Measurements from ENCODE around the gene CD244.

CD244 gene

GRCh38 chr1:160819186-160819585 lies 43.5 kb downstream of the CD244 start:
- no peak for TF ChIP-seq POLR2AphosphoS5 (IDR thresholded peaks at IDR 0.05; ENCODE audit: low read depth, low read length)
- no peak for TF ChIP-seq POLR2A (IDR thresholded peaks at IDR 0.05; ENCODE audit: low read depth, low read length)
- no peak for TF ChIP-seq TAF1 (IDR thresholded peaks at IDR 0.05; ENCODE audit: borderline replicate concordance, low read depth, low read length)
- FAIRE-seq: no peak
- no peak for DNase-seq (ENCODE audit: insufficient read length)

GRCh38 chr1:160818207-160818937 lies 44.3 kb downstream of the CD244 start:
- FAIRE-seq (no peak), DNase-seq (ENCODE audit: insufficient read length) (no peak)
- no peak for TF ChIP-seq POLR2AphosphoS5 (IDR thresholded peaks at IDR 0.05; ENCODE audit: low read depth, low read length)
- no peak for TF ChIP-seq POLR2A (IDR thresholded peaks at IDR 0.05; ENCODE audit: low read depth, low read length)
- TF ChIP-seq TAF1 (IDR thresholded peaks at IDR 0.05; ENCODE audit: borderline replicate concordance, low read depth, low read length): no peak

GRCh38 chr1:160814856-160815255 lies 47.8 kb downstream of the CD244 start:
- no peak for DNase-seq (ENCODE audit: insufficient read length)
- no peak for FAIRE-seq
- TF ChIP-seq POLR2A (IDR thresholded peaks at IDR 0.05; ENCODE audit: low read depth, low read length) (no peak), POLR2AphosphoS5 (IDR thresholded peaks at IDR 0.05; ENCODE audit: low read depth, low read length) (no peak), TAF1 (IDR thresholded peaks at IDR 0.05; ENCODE audit: borderline replicate concordance, low read depth, low read length) (no peak)

GRCh38 chr1:160814316-160814715 lies 48.4 kb downstream of the CD244 start:
- no peak for FAIRE-seq
- no peak for TF ChIP-seq POLR2A (IDR thresholded peaks at IDR 0.05; ENCODE audit: low read depth, low read length)
- no peak for TF ChIP-seq TAF1 (IDR thresholded peaks at IDR 0.05; ENCODE audit: borderline replicate concordance, low read depth, low read length)
- no peak for TF ChIP-seq POLR2AphosphoS5 (IDR thresholded peaks at IDR 0.05; ENCODE audit: low read depth, low read length)
- no peak for DNase-seq (ENCODE audit: insufficient read length)

GRCh38 chr1:160813215-160813614 lies 49.5 kb downstream of the CD244 start:
- DNase-seq (ENCODE audit: insufficient read length) (no peak), FAIRE-seq (no peak)
- TF ChIP-seq POLR2A (IDR thresholded peaks at IDR 0.05; ENCODE audit: low read depth, low read length) (no peak), POLR2AphosphoS5 (IDR thresholded peaks at IDR 0.05; ENCODE audit: low read depth, low read length) (no peak), TAF1 (IDR thresholded peaks at IDR 0.05; ENCODE audit: borderline replicate concordance, low read depth, low read length) (no peak)

- FAIRE-seq (no peak), DNase-seq (ENCODE audit: insufficient read length) (no peak)
- TF ChIP-seq TAF1 (IDR thresholded peaks at IDR 0.05; ENCODE audit: borderline replicate concordance, low read depth, low read length): no peak
- TF ChIP-seq POLR2AphosphoS5 (IDR thresholded peaks at IDR 0.05; ENCODE audit: low read depth, low read length): no peak
- no peak for TF ChIP-seq POLR2A (IDR thresholded peaks at IDR 0.05; ENCODE audit: low read depth, low read length)
Observed at GRCh38 chr1:160811147-160811546, 51.5 kb downstream of the CD244 start.

- TF ChIP-seq POLR2A (IDR thresholded peaks at IDR 0.05; ENCODE audit: low read depth, low read length) (no peak), POLR2AphosphoS5 (IDR thresholded peaks at IDR 0.05; ENCODE audit: low read depth, low read length) (no peak), TAF1 (IDR thresholded peaks at IDR 0.05; ENCODE audit: borderline replicate concordance, low read depth, low read length) (no peak)
- FAIRE-seq (no peak), DNase-seq (ENCODE audit: insufficient read length) (no peak)
Observed at GRCh38 chr1:160810486-160810885, 52.2 kb downstream of the CD244 start.

GRCh38 chr1:160808289-160808688 lies 54.4 kb downstream of the CD244 start:
- DNase-seq (ENCODE audit: insufficient read length) (no peak), FAIRE-seq (no peak)
- TF ChIP-seq POLR2AphosphoS5 (IDR thresholded peaks at IDR 0.05; ENCODE audit: low read depth, low read length) (no peak), POLR2A (IDR thresholded peaks at IDR 0.05; ENCODE audit: low read depth, low read length) (no peak), TAF1 (IDR thresholded peaks at IDR 0.05; ENCODE audit: borderline replicate concordance, low read depth, low read length) (no peak)

- FAIRE-seq (no peak), DNase-seq (ENCODE audit: insufficient read length) (no peak)
- TF ChIP-seq POLR2A (IDR thresholded peaks at IDR 0.05; ENCODE audit: low read depth, low read length) (no peak), TAF1 (IDR thresholded peaks at IDR 0.05; ENCODE audit: borderline replicate concordance, low read depth, low read length) (no peak), POLR2AphosphoS5 (IDR thresholded peaks at IDR 0.05; ENCODE audit: low read depth, low read length) (no peak)
Observed at GRCh38 chr1:160807738-160808137, 54.9 kb downstream of the CD244 start.

GRCh38 chr1:160807247-160807646 lies 55.4 kb downstream of the CD244 start:
- TF ChIP-seq POLR2A (IDR thresholded peaks at IDR 0.05; ENCODE audit: low read depth, low read length): no peak
- no peak for TF ChIP-seq POLR2AphosphoS5 (IDR thresholded peaks at IDR 0.05; ENCODE audit: low read depth, low read length)
- no peak for TF ChIP-seq TAF1 (IDR thresholded peaks at IDR 0.05; ENCODE audit: borderline replicate concordance, low read depth, low read length)
- FAIRE-seq: no peak
- DNase-seq (ENCODE audit: insufficient read length): no peak

- TF ChIP-seq POLR2AphosphoS5 (IDR thresholded peaks at IDR 0.05; ENCODE audit: low read depth, low read length): no peak
- TF ChIP-seq POLR2A (IDR thresholded peaks at IDR 0.05; ENCODE audit: low read depth, low read length): no peak
- TF ChIP-seq TAF1 (IDR thresholded peaks at IDR 0.05; ENCODE audit: borderline replicate concordance, low read depth, low read length): no peak
- no peak for FAIRE-seq
- no peak for DNase-seq (ENCODE audit: insufficient read length)
Observed at GRCh38 chr1:160806784-160807183, 55.9 kb downstream of the CD244 start.

GRCh38 chr1:160806109-160806665 lies 56.5 kb downstream of the CD244 start:
- DNase-seq (ENCODE audit: insufficient read length) (no peak), FAIRE-seq (no peak)
- no peak for TF ChIP-seq POLR2AphosphoS5 (IDR thresholded peaks at IDR 0.05; ENCODE audit: low read depth, low read length)
- TF ChIP-seq TAF1 (IDR thresholded peaks at IDR 0.05; ENCODE audit: borderline replicate concordance, low read depth, low read length): no peak
- TF ChIP-seq POLR2A (IDR thresholded peaks at IDR 0.05; ENCODE audit: low read depth, low read length): no peak

All from GM12892 (cell line).